HepG2 (cell line): Measurements from ENCODE around the gene IMP3. TPM values are rescaled to one million over a fixed set of nuclear protein-coding genes. Genes with fewer than 3 reads are reported as not detected.
"Not testable (repeated sequence)": the region's sequence is repeated elsewhere in the genome, so short reads cannot be mapped to it uniquely, and the experiment has no call there.

ENCODE experiments used
- ATAC-seq: fragments of 200-7000 bp; cut with Tn5 transposase; 3 replicates; pipeline ENCODE4 v1.9.1; 2020; ENCODE audit warnings: mild to moderate bottlenecking, moderate library complexity
- BruUV-seq: library from RNA; stranded (reverse); fragments of 400-500 nt; replicated peaks from 2 replicates; lab custom pipeline; 2021; lab: Mats Ljungman, UMichigan
- CTCF ChIA-PET: fragments of 300-600 bp; formaldehyde crosslinking; extraction: SDS; loops from one replicate; lab custom pipeline; 2021; ENCODE audit warnings: low total read pairs, inconsistent platforms, low intra/inter-chr PET ratio; lab: Yijun Ruan, JAX
- POLR2A ChIA-PET: fragments of 350-600 bp; sonication (Branson Sonifier 250); formaldehyde crosslinking; loops from one replicate; lab custom pipeline; 2020; ENCODE audit warnings: antibody characterized with exemption, inconsistent platforms; lab: Yijun Ruan, JAX
- DNase-seq: peaks from one replicate; pipeline ENCODE4 v3.0.0-alpha.2; 2015; ENCODE audit warnings: low spot score
- FAIRE-seq: peaks from 3 replicates; lab custom pipeline; 2011; peaks lifted over from hg19 to GRCh38; lab: Jason Lieb, UNC
- H2AFZ ChIP-seq: one replicate; pipeline ENCODE4 v1.6.1; 2011; ENCODE audit warnings: low read length, inconsistent platforms
- H3K27ac ChIP-seq: fragments of 300-600 bp; 3 replicates; pipeline ENCODE4 v1.8.0; 2011; ENCODE audit warnings: mixed run types, mild to moderate bottlenecking, mixed read lengths, low read length, inconsistent platforms; ENCODE audit not compliant: insufficient read depth; ENCODE audit errors: extremely low read length
- H3K27me3 ChIP-seq, 2 experiments: fragments of 200-600 bp in 1 of 2; 2 replicates in 1 of 2; 3 replicates in 1 of 2; pipeline versions ENCODE4 v1.6.0 to v1.8.0; 2011; ENCODE audit warnings: low read length in 2 of 2, mild to moderate bottlenecking in 2 of 2, moderate library complexity in 2 of 2, inconsistent platforms in 1 of 2; ENCODE audit not compliant: insufficient read depth in 2 of 2, control insufficient read depth in 1 of 2
- H3K36me3 ChIP-seq, 2 experiments: fragments of 200-600 bp in 1 of 2; replicated peaks in 1 of 2; 2 replicates in 1 of 2; 3 replicates in 1 of 2; pipeline versions ENCODE4 v1.5.1 to v1.8.0; 2011; ENCODE audit warnings: low read length in 2 of 2, inconsistent platforms in 1 of 2; ENCODE audit not compliant: insufficient read depth in 2 of 2, control insufficient read depth in 1 of 2
- H3K4me1 ChIP-seq: 2 replicates; pipeline ENCODE4 v1.5.1; 2012; ENCODE audit warnings: low read length, inconsistent platforms; ENCODE audit not compliant: insufficient read depth
- H3K4me2 ChIP-seq: 2 replicates; pipeline ENCODE4 v1.6.0; 2011; ENCODE audit warnings: low read depth, low read length, inconsistent platforms
- H3K4me3 ChIP-seq, 3 experiments: fragments of 200-600 bp in 1 of 3; sonication (generic), shearing (Covaris generic) in 1 of 3; replicated peaks in 1 of 3; 2 replicates each; pipeline ENCODE4 v1.5.1; 2011 to 2016; ENCODE audit warnings: low read length in 3 of 3, inconsistent platforms in 2 of 3, low read depth in 2 of 3, mild to moderate bottlenecking in 2 of 3, control low read depth in 1 of 3, mixed read lengths in 1 of 3; ENCODE audit not compliant: insufficient read depth in 1 of 3
- H3K79me2 ChIP-seq: one replicate; pipeline ENCODE4 v1.6.1; 2011; ENCODE audit warnings: low read length, inconsistent platforms; ENCODE audit not compliant: insufficient read depth
- H3K9ac ChIP-seq: 2 replicates; pipeline ENCODE4 v1.6.0; 2011; ENCODE audit warnings: mild to moderate bottlenecking, low read depth, low read length, inconsistent platforms; ENCODE audit not compliant: insufficient read depth
- H3K9me3 ChIP-seq: 2 replicates; pipeline ENCODE4 v1.5.1; 2012; ENCODE audit warnings: mild to moderate bottlenecking, low read length
- H4K20me1 ChIP-seq: 2 replicates; pipeline ENCODE4 v1.6.0; 2011; ENCODE audit warnings: inconsistent platforms, mild to moderate bottlenecking, low read length, moderate library complexity; ENCODE audit not compliant: insufficient read depth
- FOXA1 ChIP-seq, 2 experiments: fragments of 450-650 bp in 1 of 2; sonication (generic) in 1 of 2; formaldehyde crosslinking in 1 of 2; IDR thresholded peaks; 2 replicates each; pipeline versions ENCODE4 v1.4.0 to v1.6.1; 2016 to 2020; ENCODE audit warnings: missing genetic modification reagents in 1 of 2
- GFI1 ChIP-seq: sonication (generic); formaldehyde crosslinking; IDR thresholded peaks from 2 replicates; pipeline ENCODE4 v1.5.0; 2020; ENCODE audit warnings: missing genetic modification reagents, mild to moderate bottlenecking, borderline replicate concordance
- MAFK ChIP-seq, 2 experiments: IDR thresholded peaks in 1 of 2; conservative IDR thresholded peaks in 1 of 2; 2 replicates each; pipeline ENCODE4 v1.6.1; 2011; ENCODE audit warnings: improper control_type of control experiment in 2 of 2, low read length in 2 of 2
- NFKB2 ChIP-seq: sonication (generic); formaldehyde crosslinking; IDR thresholded peaks from 2 replicates; pipeline ENCODE4 v1.4.0; 2020; ENCODE audit warnings: missing genetic modification reagents, borderline replicate concordance
- NR1H2 ChIP-seq: sonication (generic); formaldehyde crosslinking; IDR thresholded peaks from 2 replicates; pipeline ENCODE4 v1.8.1; 2022; ENCODE audit warnings: low read depth, missing genetic modification reagents, borderline replicate concordance
- PAWR ChIP-seq: sonication (generic); formaldehyde crosslinking; IDR thresholded peaks from 2 replicates; pipeline ENCODE4 v1.4.0; 2020; ENCODE audit warnings: missing genetic modification reagents, mild to moderate bottlenecking, borderline replicate concordance
- SIX4 ChIP-seq: sonication (generic); formaldehyde crosslinking; IDR thresholded peaks from 2 replicates; pipeline ENCODE4 v1.4.0; 2020; ENCODE audit warnings: missing genetic modification reagents
- ZFAT ChIP-seq: sonication (generic); formaldehyde crosslinking; conservative IDR thresholded peaks from 2 replicates; pipeline ENCODE4 v1.8.1; 2023; ENCODE audit warnings: missing genetic modification reagents, inconsistent platforms
- ZNF670 ChIP-seq: sonication (generic); formaldehyde crosslinking; IDR thresholded peaks from 2 replicates; pipeline ENCODE4 v1.8.0; 2022; ENCODE audit warnings: mild to moderate bottlenecking, missing genetic modification reagents, borderline replicate concordance
- WGBS: methylation state at CpG from one replicate; pipeline ENCODE4 v1.1.6; 2017; ENCODE audit warnings: low lambda C conversion rate; 5-methylcytosine and 5-hydroxymethylcytosine counted together
- in situ Hi-C: cut with HindIII; loops from 2 replicates; pipeline ENCODE4 v1.10.0; 2017; ENCODE audit warnings: low pct_unique_long_range_greater_than_20kb; ENCODE audit not compliant: extremely low pct_ligation_motif_present
- intact Hi-C: fragments of 100-400 bp; cut with micrococcal nuclease; formaldehyde crosslinking; loops from one replicate; pipeline ENCODE4 v1.10.0; 2022; ENCODE audit not compliant: unreplicated experiment
- polyA plus RNA-seq, 8 experiments: library from polyadenylated mRNA; depleted of rRNA in 3 of 8; stranded (reverse) in 7 of 8; unstranded in 1 of 8; fragments of >200 nt; fragmentation: Illumina TruSeq in 4 of 8; extraction: Trizol in 4 of 8; gene quantifications; 2 replicates each; pipeline versions ENCODE4 v1.2.1 to v1.2.3, GENCODE V29; 2011 to 2016; ENCODE audit warnings: low read depth in 4 of 8, missing spikeins in 1 of 8, mixed read lengths in 1 of 8; ENCODE audit not compliant: insufficient read depth in 1 of 8
- total RNA-seq, 5 experiments: library from RNA; depleted of rRNA; stranded (reverse); fragments of >200 nt; fragmentation: Illumina TruSeq; extraction: Trizol; gene quantifications; 2 replicates each; pipeline ENCODE4 v1.2.3, GENCODE V29; 2016; ENCODE audit warnings: low read depth in 1 of 5
- TF ChIP-seq, protein P1 (sequence below): sonication (generic); formaldehyde crosslinking; IDR thresholded peaks from 2 replicates; pipeline ENCODE4 v1.5.0; 2020; ENCODE audit warnings: missing genetic modification reagents
- TF ChIP-seq, protein P2 (sequence below): conservative IDR thresholded peaks from 2 replicates; pipeline ENCODE4 v1.6.1; 2018; ENCODE audit warnings: missing genetic modification reagents

IMP3 gene
- total and polyA plus RNA-seq, 2 of the 13 experiments (the other 11 are each of a cell fraction or from before 2014, with no cell fraction given) = 38.3 to 143 TPM

DNA sequence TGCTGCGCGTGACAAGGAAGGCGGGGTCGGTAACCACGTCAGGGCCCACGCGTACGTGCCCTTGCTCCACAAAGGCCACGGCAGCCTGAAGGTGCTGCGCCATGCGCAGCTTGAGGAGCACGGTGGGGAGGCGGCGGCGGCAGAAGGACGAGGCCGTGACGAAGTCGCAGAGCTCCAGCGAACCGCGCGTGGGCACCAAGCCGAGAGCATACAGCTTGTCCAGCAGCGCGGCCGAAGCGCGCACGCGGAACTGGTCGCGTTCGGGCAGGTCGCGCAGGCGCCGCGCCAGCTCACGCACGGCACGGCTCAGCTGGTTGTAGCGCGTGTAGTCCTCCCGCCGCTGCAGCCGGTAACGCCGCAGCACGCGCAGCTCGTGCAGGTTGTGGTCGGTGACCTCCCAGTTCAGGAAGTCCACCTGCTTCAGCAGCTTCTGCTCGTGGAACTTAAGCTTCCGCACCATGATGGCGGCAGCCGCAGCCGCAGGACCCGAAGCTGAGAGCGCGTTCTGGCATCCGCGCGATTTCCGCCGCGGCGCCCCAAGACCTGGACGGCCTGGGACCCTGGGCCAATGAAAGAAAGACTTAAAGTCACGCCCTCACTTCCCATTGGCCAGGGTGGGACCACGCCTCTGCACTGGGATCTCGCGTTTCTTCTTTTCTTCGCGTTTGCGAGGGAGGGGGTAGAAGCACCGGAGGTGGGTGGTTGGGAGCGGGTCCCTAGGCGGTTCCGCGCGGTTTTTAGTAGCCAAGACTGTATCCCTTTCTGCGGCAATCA lies at the start of gene IMP3 (continued):
- TF ChIP-seq, protein P1, sequence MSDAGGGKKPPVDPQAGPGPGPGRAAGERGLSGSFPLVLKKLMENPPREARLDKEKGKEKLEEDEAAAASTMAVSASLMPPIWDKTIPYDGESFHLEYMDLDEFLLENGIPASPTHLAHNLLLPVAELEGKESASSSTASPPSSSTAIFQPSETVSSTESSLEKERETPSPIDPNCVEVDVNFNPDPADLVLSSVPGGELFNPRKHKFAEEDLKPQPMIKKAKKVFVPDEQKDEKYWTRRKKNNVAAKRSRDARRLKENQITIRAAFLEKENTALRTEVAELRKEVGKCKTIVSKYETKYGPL = peak; percentile 62; the same call in 1 of the 2 replicates
- no peak; the same call in 1 of the 2 replicates for TF ChIP-seq SIX4 (CRISPR knock-in tag)
- TF ChIP-seq FOXA1 (IDR thresholded peaks at IDR 0.05) = no peak
- TF ChIP-seq FOXA1 (CRISPR knock-in tag; IDR thresholded peaks at IDR 0.05) = peak; percentile 4; the same call in 1 of the 2 replicates

DNA sequence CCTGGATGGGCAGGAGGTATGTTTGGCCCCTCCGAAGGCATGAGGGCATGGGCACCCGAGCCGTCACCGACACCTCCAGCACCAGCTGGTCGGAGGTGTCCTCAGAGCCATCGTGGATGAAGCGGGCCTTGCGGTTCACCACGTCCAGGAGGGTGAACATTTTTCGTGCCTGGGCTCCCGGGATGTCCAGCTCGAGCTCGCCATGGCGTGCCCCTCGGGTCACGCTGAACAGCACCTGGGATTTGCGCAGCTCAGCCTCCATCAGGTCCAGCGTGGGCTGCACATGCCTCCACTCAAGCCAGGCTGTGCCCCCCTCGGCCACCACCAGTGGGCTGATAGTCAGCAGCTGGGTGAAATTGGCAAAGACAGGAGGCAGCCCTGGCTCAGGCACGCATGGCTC lies 49.4 kb upstream of the IMP3 start:
- in situ Hi-C loops (loop anchor here (10.0 kb wide), 1 partner anchor 115 kb away; no protein-coding TSS in a partner anchor), intact Hi-C loops (loop anchor here (10.0 kb wide), 1 partner anchor 325 kb away; the partner anchor contains the start of gene MAN2C1)
- BruUV-seq, H3K36me3 ChIP-seq, ATAC-seq, CTCF ChIA-PET, H3K79me2 ChIP-seq, H4K20me1 ChIP-seq, H3K4me3 ChIP-seq, H3K27ac ChIP-seq, FAIRE-seq, POLR2A ChIA-PET, H3K9ac ChIP-seq, DNase-seq, H3K4me2 ChIP-seq, H2AFZ ChIP-seq, H3K9me3 ChIP-seq: not testable (repeated sequence)
- H3K4me1 ChIP-seq = peaks cover 26% of the 10 kb centered on the region
- 40% methylated on average over 1 of the region's 20 CpGs for WGBS
- H3K27me3 ChIP-seq = peaks cover 10 to 24% of the 10 kb centered on the region in 2 experiments; a peak in 4 of 5 replicates

DNA sequence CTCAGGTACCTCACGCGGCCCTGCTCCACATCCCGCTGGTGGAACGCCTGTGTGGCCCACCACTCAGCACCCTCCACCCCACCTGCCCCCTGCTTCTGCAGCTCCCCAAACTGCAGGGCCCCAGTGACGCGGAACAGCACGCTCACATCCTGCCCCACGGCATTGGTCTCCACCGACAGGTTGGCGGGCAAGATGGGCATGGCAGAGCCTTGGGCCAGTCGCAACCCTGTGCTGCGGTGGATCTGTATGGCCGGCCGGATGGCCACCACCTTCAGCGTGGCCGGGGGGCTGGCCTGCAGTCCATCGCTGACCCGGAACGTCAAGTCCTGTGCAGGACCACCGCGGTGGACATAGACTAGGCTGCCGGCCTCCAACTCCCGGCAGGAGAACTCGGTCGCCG lies 48.8 kb upstream of the IMP3 start:
- WGBS = 26% methylated on average over 9 of the region's 26 CpGs
- no peak for TF ChIP-seq PAWR (CRISPR knock-in tag)
- TF ChIP-seq GFI1 (CRISPR knock-in tag) = no peak
- no peak for TF ChIP-seq NR1H2 (CRISPR knock-in tag)
- no peak for TF ChIP-seq ZNF670 (CRISPR knock-in tag)
- TF ChIP-seq, protein P2, sequence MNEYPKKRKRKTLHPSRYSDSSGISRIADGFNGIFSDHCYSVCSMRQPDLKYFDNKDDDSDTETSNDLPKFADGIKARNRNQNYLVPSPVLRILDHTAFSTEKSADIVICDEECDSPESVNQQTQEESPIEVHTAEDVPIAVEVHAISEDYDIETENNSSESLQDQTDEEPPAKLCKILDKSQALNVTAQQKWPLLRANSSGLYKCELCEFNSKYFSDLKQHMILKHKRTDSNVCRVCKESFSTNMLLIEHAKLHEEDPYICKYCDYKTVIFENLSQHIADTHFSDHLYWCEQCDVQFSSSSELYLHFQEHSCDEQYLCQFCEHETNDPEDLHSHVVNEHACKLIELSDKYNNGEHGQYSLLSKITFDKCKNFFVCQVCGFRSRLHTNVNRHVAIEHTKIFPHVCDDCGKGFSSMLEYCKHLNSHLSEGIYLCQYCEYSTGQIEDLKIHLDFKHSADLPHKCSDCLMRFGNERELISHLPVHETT (CRISPR knock-in tag) = no peak
- no peak for TF ChIP-seq NFKB2
- no peak for TF ChIP-seq ZFAT (CRISPR knock-in tag)
- TF ChIP-seq MAFK (conservative IDR thresholded peaks at IDR 0.05 in 1 of 2, IDR thresholded peaks at IDR 0.05 in 1 of 2; ENCODE audit: low read length in 2 of 2) = no peak
- H3K4me1 ChIP-seq = peaks cover 26% of the 10 kb centered on the region
- CTCF ChIA-PET = no interaction called here
- H3K4me2 ChIP-seq = no peak overlapping the region
- intact Hi-C loops (loop anchor here (10.0 kb wide), 1 partner anchor 324 kb away; the partner anchor contains the start of gene MAN2C1), in situ Hi-C loops (loop anchor here (10.0 kb wide), 1 partner anchor 116 kb away; no protein-coding TSS in a partner anchor)
- H3K27me3 ChIP-seq = peaks cover 8 to 22% of the 10 kb centered on the region in 2 experiments; a peak in 4 of 5 replicates
- FAIRE-seq = no peak
- no peak overlapping the region for H2AFZ ChIP-seq
- no peaks in the 10 kb centered on the region for H3K79me2 ChIP-seq
- DNase-seq = no peak
- no peaks in the 10 kb centered on the region for H3K36me3 ChIP-seq
- no peak overlapping the region for H3K27ac ChIP-seq
- no peaks in the 10 kb centered on the region for H3K9me3 ChIP-seq
- H3K4me3 ChIP-seq = no peak overlapping the region
- BruUV-seq = no TSS peak
- H4K20me1 ChIP-seq = no peaks in the 10 kb centered on the region
- ATAC-seq = no peak
- H3K9ac ChIP-seq = no peak overlapping the region
- POLR2A ChIA-PET = no interaction called here
